Measurements from ENCODE around the gene PDK4. TPM values are rescaled to one million over a fixed set of nuclear protein-coding genes. Genes with fewer than 3 reads are reported as not detected.

Gene PDK4
- total RNA-seq, 2 donors from 2014 or later, result 0.18 to 0.20 TPM

GRCh38 chr7:95546647-95547046 lies 49.7 kb downstream of the PDK4 start:
- no peak for DNase-seq
- Mint-ChIP-seq H3K36me3 (ENCODE audit: low read depth) (peaks cover 2% of the 10 kb centered on the region), H3K4me1 (peaks cover 3% of the 10 kb centered on the region), H3K27me3 (peaks cover 46% of the 10 kb centered on the region), H3K27ac (no peak overlapping the region), H3K4me3 (no peak overlapping the region)
- no peak for ATAC-seq
- no peaks in the 10 kb centered on the region for H3K9me3 ChIP-seq (ENCODE audit: control insufficient read depth, low read length, poor library complexity, severe bottlenecking)

- no peak overlapping the region for H3K27ac Mint-ChIP-seq
- no peak for DNase-seq
- no peak overlapping the region for H3K4me3 Mint-ChIP-seq
- H3K4me1 Mint-ChIP-seq, result peaks cover 3% of the 10 kb centered on the region
- peaks cover 43% of the 10 kb centered on the region for H3K27me3 Mint-ChIP-seq
- H3K9me3 ChIP-seq (ENCODE audit: control insufficient read depth, low read length, poor library complexity, severe bottlenecking), result no peaks in the 10 kb centered on the region
- peaks cover 2% of the 10 kb centered on the region for H3K36me3 Mint-ChIP-seq (ENCODE audit: low read depth)
- no peak for ATAC-seq
Measured at GRCh38 chr7:95545673-95546072, 50.6 kb downstream of the PDK4 start.

GRCh38 chr7:95545007-95545615 lies 51.2 kb downstream of the PDK4 start:
- ATAC-seq, result no peak
- H3K4me1 Mint-ChIP-seq, result peaks cover 3% of the 10 kb centered on the region
- peaks cover 2% of the 10 kb centered on the region for H3K36me3 Mint-ChIP-seq (ENCODE audit: low read depth)
- peaks cover 43% of the 10 kb centered on the region for H3K27me3 Mint-ChIP-seq
- DNase-seq, result no peak
- no peaks in the 10 kb centered on the region for H3K9me3 ChIP-seq (ENCODE audit: control insufficient read depth, low read length, poor library complexity, severe bottlenecking)
- no peak overlapping the region for H3K27ac Mint-ChIP-seq
- H3K4me3 Mint-ChIP-seq, result no peak overlapping the region

- no peak overlapping the region for H3K27ac Mint-ChIP-seq
- no peak overlapping the region for H3K4me3 Mint-ChIP-seq
- peaks cover 2% of the 10 kb centered on the region for H3K36me3 Mint-ChIP-seq (ENCODE audit: low read depth)
- peaks cover 3% of the 10 kb centered on the region for H3K4me1 Mint-ChIP-seq
- H3K27me3 Mint-ChIP-seq, result peaks cover 38% of the 10 kb centered on the region
- no peaks in the 10 kb centered on the region for H3K9me3 ChIP-seq (ENCODE audit: control insufficient read depth, low read length, poor library complexity, severe bottlenecking)
- DNase-seq (no peak), ATAC-seq (no peak)
Measured at GRCh38 chr7:95544171-95544570, 52.1 kb downstream of the PDK4 start.

GRCh38 chr7:95543312-95543711 lies 53.0 kb downstream of the PDK4 start:
- ATAC-seq (no peak), DNase-seq (no peak)
- H3K36me3 Mint-ChIP-seq (ENCODE audit: low read depth), result peaks cover 2% of the 10 kb centered on the region
- H3K4me1 Mint-ChIP-seq, result peaks cover 3% of the 10 kb centered on the region
- no peaks in the 10 kb centered on the region for H3K9me3 ChIP-seq (ENCODE audit: control insufficient read depth, low read length, poor library complexity, severe bottlenecking)
- peaks cover 45% of the 10 kb centered on the region for H3K27me3 Mint-ChIP-seq
- H3K4me3 Mint-ChIP-seq, result no peak overlapping the region
- H3K27ac Mint-ChIP-seq, result no peak overlapping the region

GRCh38 chr7:95540366-95540765 lies 56.0 kb downstream of the PDK4 start:
- ATAC-seq (no peak), DNase-seq (no peak)
- Mint-ChIP-seq H3K4me3 (no peak overlapping the region), H3K27ac (no peak overlapping the region), H3K36me3 (ENCODE audit: low read depth) (peaks cover under 1% of the 10 kb centered on the region), H3K4me1 (peaks cover under 1% of the 10 kb centered on the region), H3K27me3 (peaks cover 61% of the 10 kb centered on the region)
- H3K9me3 ChIP-seq (ENCODE audit: control insufficient read depth, low read length, poor library complexity, severe bottlenecking), result no peaks in the 10 kb centered on the region

GRCh38 chr7:95539426-95539825 lies 56.9 kb downstream of the PDK4 start:
- Mint-ChIP-seq H3K4me1 (no peaks in the 10 kb centered on the region), H3K27ac (no peak overlapping the region), H3K4me3 (no peak overlapping the region), H3K27me3 (peaks cover 59% of the 10 kb centered on the region), H3K36me3 (ENCODE audit: low read depth) (no peaks in the 10 kb centered on the region)
- DNase-seq, result no peak
- no peaks in the 10 kb centered on the region for H3K9me3 ChIP-seq (ENCODE audit: control insufficient read depth, low read length, poor library complexity, severe bottlenecking)
- ATAC-seq, result no peak

- no peak overlapping the region for H3K4me3 Mint-ChIP-seq
- no peak overlapping the region for H3K27ac Mint-ChIP-seq
- ATAC-seq (no peak), DNase-seq (no peak)
- H3K27me3 Mint-ChIP-seq, result peaks cover 47% of the 10 kb centered on the region
- H3K4me1 Mint-ChIP-seq, result no peaks in the 10 kb centered on the region
- no peaks in the 10 kb centered on the region for H3K9me3 ChIP-seq (ENCODE audit: control insufficient read depth, low read length, poor library complexity, severe bottlenecking)
- H3K36me3 Mint-ChIP-seq (ENCODE audit: low read depth), result no peaks in the 10 kb centered on the region
Measured at GRCh38 chr7:95537468-95537867, 58.8 kb downstream of the PDK4 start.

GRCh38 chr7:95536656-95537311 lies 59.5 kb downstream of the PDK4 start:
- H3K36me3 Mint-ChIP-seq (ENCODE audit: low read depth), result no peaks in the 10 kb centered on the region
- H3K4me3 Mint-ChIP-seq, result no peak overlapping the region
- no peak for ATAC-seq
- H3K4me1 Mint-ChIP-seq, result no peaks in the 10 kb centered on the region
- DNase-seq, result no peak
- H3K9me3 ChIP-seq (ENCODE audit: control insufficient read depth, low read length, poor library complexity, severe bottlenecking), result no peaks in the 10 kb centered on the region
- H3K27ac Mint-ChIP-seq, result no peak overlapping the region
- H3K27me3 Mint-ChIP-seq, result peaks cover 45% of the 10 kb centered on the region

GRCh38 chr7:95535662-95536061 lies 60.7 kb downstream of the PDK4 start:
- no peak overlapping the region for H3K4me3 Mint-ChIP-seq
- no peak overlapping the region for H3K27ac Mint-ChIP-seq
- H3K36me3 Mint-ChIP-seq (ENCODE audit: low read depth), result no peaks in the 10 kb centered on the region
- DNase-seq, result no peak
- H3K27me3 Mint-ChIP-seq, result peaks cover 37% of the 10 kb centered on the region
- no peaks in the 10 kb centered on the region for H3K9me3 ChIP-seq (ENCODE audit: control insufficient read depth, low read length, poor library complexity, severe bottlenecking)
- no peak for ATAC-seq
- H3K4me1 Mint-ChIP-seq, result no peaks in the 10 kb centered on the region

- no peaks in the 10 kb centered on the region for H3K9me3 ChIP-seq (ENCODE audit: control insufficient read depth, low read length, poor library complexity, severe bottlenecking)
- peaks cover 31% of the 10 kb centered on the region for H3K27me3 Mint-ChIP-seq
- no peaks in the 10 kb centered on the region for H3K36me3 Mint-ChIP-seq (ENCODE audit: low read depth)
- no peak overlapping the region for H3K27ac Mint-ChIP-seq
- ATAC-seq, result no peak
- H3K4me3 Mint-ChIP-seq, result no peak overlapping the region
- H3K4me1 Mint-ChIP-seq, result no peaks in the 10 kb centered on the region
- no peak for DNase-seq
Measured at GRCh38 chr7:95534796-95535195, 61.5 kb downstream of the PDK4 start.

Other genes starting within 250 kb of the PDK4 start
- gene PON3, start 200.1 kb downstream of the PDK4 start, total RNA-seq, result not detected
- 1 to 10 TPM; 6.3 to 8.2 TPM for gene PON2, start 161.5 kb downstream of the PDK4 start, total RNA-seq
- gene ASB4, start 110.6 kb downstream of the PDK4 start, total RNA-seq, result not detected
- gene DYNC1I1, start 176.0 kb upstream of the PDK4 start, total RNA-seq, result under 1 TPM; 0.12 to 0.31 TPM

All from T-helper 17 cell (primary cell).